ENCODE data around the gene ZGLP1. TPM values are rescaled to one million over a fixed set of nuclear protein-coding genes. Genes with fewer than 3 reads are reported as not detected.

ZGLP1 gene
- total and polyA plus RNA-seq, 2 experiments from 2014 or later, result 4.1 to 12.2 TPM

GRCh38 chr19:10321874-10322835 lies 12.5 kb upstream of the ZGLP1 start:
- Histone ChIP-seq H3K4me3 (no peak overlapping the region), H3K27ac (no peak overlapping the region), H3K4me1 (ENCODE audit: low read depth) (no peaks in the 10 kb centered on the region), H3K9me3 (ENCODE audit: low read depth) (no peaks in the 10 kb centered on the region), H3K36me3 (peaks cover 61% of the 10 kb centered on the region), H3K27me3 (no peaks in the 10 kb centered on the region)
- no peak for TF ChIP-seq CTCF (IDR thresholded peaks at IDR 0.05; ENCODE audit: low read depth, low read length)
- DNase-seq (ENCODE audit: low read depth in 1 of 2, low spot score in 1 of 2), result no peak

- Histone ChIP-seq H3K36me3 (peaks cover 61% of the 10 kb centered on the region), H3K27ac (no peak overlapping the region), H3K9me3 (ENCODE audit: low read depth) (no peaks in the 10 kb centered on the region), H3K4me1 (ENCODE audit: low read depth) (peaks cover under 1% of the 10 kb centered on the region), H3K4me3 (no peak overlapping the region), H3K27me3 (no peaks in the 10 kb centered on the region)
- TF ChIP-seq CTCF (IDR thresholded peaks at IDR 0.05; ENCODE audit: low read depth, low read length), result no peak
- DNase-seq (ENCODE audit: low read depth in 1 of 2, low spot score in 1 of 2), result no peak
Observed at GRCh38 chr19:10321417-10321797, 11.8 kb upstream of the ZGLP1 start.

- H3K4me1 ChIP-seq (ENCODE audit: low read depth), result peaks cover 6% of the 10 kb centered on the region
- no peaks in the 10 kb centered on the region for H3K27me3 ChIP-seq
- no peak for TF ChIP-seq CTCF (IDR thresholded peaks at IDR 0.05; ENCODE audit: low read depth, low read length)
- DNase-seq (ENCODE audit: low read depth in 1 of 2, low spot score in 1 of 2), result no peak
- H3K27ac ChIP-seq, result no peak overlapping the region
- no peaks in the 10 kb centered on the region for H3K9me3 ChIP-seq (ENCODE audit: low read depth)
- H3K4me3 ChIP-seq, result no peak overlapping the region
- peaks cover 58% of the 10 kb centered on the region for H3K36me3 ChIP-seq
Observed at GRCh38 chr19:10320602-10321416, 11.2 kb upstream of the ZGLP1 start.

GRCh38 chr19:10318807-10319682 lies 9.4 kb upstream of the ZGLP1 start:
- H3K9me3 ChIP-seq (ENCODE audit: low read depth), result no peaks in the 10 kb centered on the region
- TF ChIP-seq CTCF (IDR thresholded peaks at IDR 0.05; ENCODE audit: low read depth, low read length), result no peak
- H3K27ac ChIP-seq, result no peak overlapping the region
- peaks cover 11% of the 10 kb centered on the region for H3K4me1 ChIP-seq (ENCODE audit: low read depth)
- no peaks in the 10 kb centered on the region for H3K27me3 ChIP-seq
- no peak for DNase-seq (ENCODE audit: low read depth in 1 of 2, low spot score in 1 of 2)
- no peak overlapping the region for H3K4me3 ChIP-seq
- H3K36me3 ChIP-seq, result peaks cover 48% of the 10 kb centered on the region
